Hindlimb muscle (tissue), 1 donor: ENCODE measurements around the gene PSMB3. TPM values are rescaled to one million over a fixed set of nuclear protein-coding genes. Genes with fewer than 3 reads are reported as not detected.
"Not testable (repeated sequence)": the region's sequence is repeated elsewhere in the genome, so short reads cannot be mapped to it uniquely, and the experiment has no call there.

ENCODE experiments used
- DNase-seq: peaks from one replicate; pipeline ENCODE4 v3.0.0-alpha.2; 2013
- polyA plus RNA-seq: library from polyadenylated mRNA; unstranded; fragments of 120-200 nt; gene quantifications from one replicate; pipeline ENCODE4 v1.2.1, GENCODE V29; 2013; ENCODE audit not compliant: insufficient read length

PSMB3 gene
- polyA plus RNA-seq, 1 donor, result 67.5 TPM

GRCh38 chr17:38749223-38750043 lies 3.1 kb upstream of the PSMB3 start:
- peak; percentile 84 for DNase-seq

- no peak for DNase-seq
These were observed 2.6 kb upstream of the PSMB3 start for GRCh38 chr17:38750044-38750311.

- no peak for DNase-seq
These were observed 2.0 kb upstream of the PSMB3 start for GRCh38 chr17:38750312-38751121.

- no peak for DNase-seq
These were observed 1.3 kb upstream of the PSMB3 start for GRCh38 chr17:38751144-38751807.

GRCh38 chr17:38751808-38752307 lies 683 bp upstream of the PSMB3 start:
- peak; percentile 91 for DNase-seq

GRCh38 chr17:38753071-38753506 lies 548 bp downstream of the PSMB3 start:
- DNase-seq, result no peak

GRCh38 chr17:38761612-38762011 lies 9.1 kb downstream of the PSMB3 start:
- DNase-seq, result no peak

- no peak for DNase-seq
These were observed 9.7 kb downstream of the PSMB3 start for GRCh38 chr17:38762231-38762630.

- DNase-seq, result no peak
These were observed 13.8 kb downstream of the PSMB3 start for GRCh38 chr17:38766341-38766740.

- DNase-seq, result no peak
These were observed 15.9 kb downstream of the PSMB3 start for GRCh38 chr17:38768417-38768816.

GRCh38 chr17:38773258-38773657 lies 20.7 kb downstream of the PSMB3 start:
- no peak for DNase-seq

- no peak for DNase-seq
These were observed 25.2 kb downstream of the PSMB3 start for GRCh38 chr17:38777641-38778250.

GRCh38 chr17:38779965-38780752 lies 27.6 kb downstream of the PSMB3 start:
- no peak for DNase-seq

GRCh38 chr17:38783227-38783626 lies 30.7 kb downstream of the PSMB3 start:
- DNase-seq, result no peak

- no peak for DNase-seq
These were observed 33.8 kb downstream of the PSMB3 start for GRCh38 chr17:38786372-38786771.

- not testable (repeated sequence) for DNase-seq
These were observed 35.5 kb downstream of the PSMB3 start for GRCh38 chr17:38787999-38788398.

GRCh38 chr17:38789185-38789584 lies 36.6 kb downstream of the PSMB3 start:
- DNase-seq, result no peak

- not testable (repeated sequence) for DNase-seq
These were observed 37.7 kb downstream of the PSMB3 start for GRCh38 chr17:38790148-38790707.

- no peak for DNase-seq
These were observed 38.6 kb downstream of the PSMB3 start for GRCh38 chr17:38791162-38791561.

- no peak for DNase-seq
These were observed 41.7 kb downstream of the PSMB3 start for GRCh38 chr17:38794221-38794620.

GRCh38 chr17:38796451-38797157 lies 44.1 kb downstream of the PSMB3 start:
- no peak for DNase-seq
